HEK293 (cell line): ENCODE data around the gene MBNL2.

Experiments
- CTCF ChIP-seq: fragments of 450-650 bp; formaldehyde crosslinking; IDR thresholded peaks from 2 replicates; pipeline ENCODE4 v1.5.1; 2016; ENCODE audit warnings: missing biosample characterization, missing genetic modification characterization
- SP2 ChIP-seq: fragments of 450-650 bp; formaldehyde crosslinking; IDR thresholded peaks from 2 replicates; pipeline ENCODE4 v1.5.1; 2016; ENCODE audit warnings: missing biosample characterization, missing genetic modification characterization

- TF ChIP-seq CTCF (tag by site-specific recombination) (no peak), SP2 (no peak)
Measured at GRCh38 chr13:97179501-97179900, 42.6 kb upstream of the MBNL2 start.
